GM23248 (cell line): ENCODE results near the gene PHLPP1. TPM values are rescaled to one million over a fixed set of nuclear protein-coding genes. Genes with fewer than 3 reads are reported as not detected.

Experiments
- DNase-seq: peaks from one replicate; pipeline ENCODE4 v3.0.0-alpha.2; 2015
- H2AFZ ChIP-seq: fragments of 200-600 bp; sonication (generic); 2 replicates; pipeline ENCODE4 v1.6.1; 2016; ENCODE audit warnings: antibody characterized with exemption
- H3F3A ChIP-seq: fragments of 200-600 bp; sonication (generic); 2 replicates; pipeline ENCODE4 v1.6.1; 2016; ENCODE audit warnings: mild to moderate bottlenecking, antibody characterized with exemption, mixed run types; ENCODE audit not compliant: insufficient read depth
- H3K27ac ChIP-seq: fragments of 200-600 bp; sonication (generic); 2 replicates; pipeline ENCODE4 v1.5.1; 2016; ENCODE audit warnings: mild to moderate bottlenecking
- H3K27me3 ChIP-seq: fragments of 200-600 bp; sonication (generic); replicated peaks from 2 replicates; pipeline ENCODE4 v1.6.1; 2016; ENCODE audit warnings: mild to moderate bottlenecking; ENCODE audit not compliant: insufficient read depth
- H3K36me3 ChIP-seq: fragments of 200-600 bp; sonication (generic); 2 replicates; pipeline ENCODE4 v1.6.1; 2016; ENCODE audit warnings: low read depth, mild to moderate bottlenecking
- H3K4me1 ChIP-seq: fragments of 200-600 bp; sonication (generic); 2 replicates; pipeline ENCODE4 v1.6.1; 2016; ENCODE audit warnings: mild to moderate bottlenecking; ENCODE audit not compliant: insufficient read depth
- H3K4me2 ChIP-seq: fragments of 200-600 bp; sonication (generic); one replicate; pipeline ENCODE4 v1.6.1; 2016; ENCODE audit warnings: mild to moderate bottlenecking; ENCODE audit not compliant: unreplicated experiment
- H3K4me3 ChIP-seq: fragments of 200-600 bp; sonication (generic); 2 replicates; pipeline ENCODE4 v1.5.1; 2016; ENCODE audit warnings: mild to moderate bottlenecking
- H3K79me2 ChIP-seq: fragments of 200-600 bp; sonication (generic); 2 replicates; pipeline ENCODE4 v1.6.1; 2016; ENCODE audit warnings: mild to moderate bottlenecking; ENCODE audit not compliant: insufficient read depth
- H3K9ac ChIP-seq: fragments of 200-600 bp; sonication (generic); 2 replicates; pipeline ENCODE4 v1.6.1; 2016; ENCODE audit warnings: mild to moderate bottlenecking
- H3K9me2 ChIP-seq: fragments of 200-600 bp; sonication (generic); 2 replicates; pipeline ENCODE4 v1.6.1; 2016; ENCODE audit warnings: mixed run types, mild to moderate bottlenecking, moderate library complexity; ENCODE audit not compliant: insufficient read depth
- H3K9me3 ChIP-seq: fragments of 200-600 bp; sonication (generic); one replicate; pipeline ENCODE4 v1.6.1; 2017; ENCODE audit warnings: low read depth
- H4K20me1 ChIP-seq: fragments of 200-600 bp; sonication (generic); 2 replicates; pipeline ENCODE4 v1.6.0; 2016; ENCODE audit not compliant: insufficient read depth
- EZH2 ChIP-seq: fragments of 200-600 bp; sonication (generic); IDR thresholded peaks from 2 replicates; pipeline ENCODE4 v1.6.1; 2018; ENCODE audit warnings: antibody characterized with exemption, mild to moderate bottlenecking; ENCODE audit not compliant: insufficient read depth, poor library complexity, severe bottlenecking
- EZH2phosphoT487 ChIP-seq: fragments of 200-600 bp; sonication (generic); IDR thresholded peaks from 2 replicates; pipeline ENCODE4 v1.6.1; 2018; ENCODE audit warnings: antibody characterized with exemption, moderate library complexity, mild to moderate bottlenecking, low read depth; ENCODE audit not compliant: insufficient read depth
- WGBS, 2 experiments: methylation state at CpG; one replicate each; pipeline ENCODE4 v1.1.6; 2015 to 2017; ENCODE audit warnings: low lambda C conversion rate in 2 of 2, low coverage in 1 of 2; ENCODE audit errors: missing lambda C conversion rate in 2 of 2; 5-methylcytosine and 5-hydroxymethylcytosine counted together
- in situ Hi-C: fragments of 300-500 bp; cut with MboI; formaldehyde crosslinking; loops from 2 replicates; pipeline ENCODE4 v1.15.0; 2020
- polyA plus RNA-seq: library from polyadenylated mRNA; unstranded; fragments of >200 nt; fragmentation: Nextera tagmentation; extraction: Ambion mirVana; gene quantifications from 2 replicates; pipeline ENCODE4 v1.2.1, GENCODE V29; 2016
- total RNA-seq: library from RNA; depleted of rRNA; stranded (reverse); fragments of >200 nt; shearing (Covaris generic); gene quantifications from 2 replicates; pipeline ENCODE4 v1.2.3, GENCODE V29; 2014

PHLPP1 gene
- total and polyA plus RNA-seq, 2 experiments from 2014 or later, result 1.1 to 6.8 TPM

GRCh38 chr18:62996566-62996965 is 281.2 kb downstream of the PHLPP1 start:
- 66 to 69% methylated on average over 9 of the region's 9 CpGs for WGBS, 2 experiments

GRCh38 chr18:62997076-62997475 is 281.7 kb downstream of the PHLPP1 start:
- peak; percentile 5 for DNase-seq
- Histone ChIP-seq H3K4me1 (0 out of 2 replicates have a peak, but pooled peaks cover 7% of the 10 kb centered on the region), H3F3A (no peaks in the 10 kb centered on the region), H3K27me3 (peaks cover 11% of the 10 kb centered on the region; the same call in 1 of the 2 replicates), H3K79me2 (no peaks in the 10 kb centered on the region), H3K27ac (no peak overlapping the region), H3K9me2 (no peaks in the 10 kb centered on the region), H3K9ac (no peak overlapping the region), H2AFZ (no peak overlapping the region), H3K9me3 (no peaks in the 10 kb centered on the region), H3K4me2 (no peak overlapping the region), H3K36me3 (no peaks in the 10 kb centered on the region), H4K20me1 (no peaks in the 10 kb centered on the region), H3K4me3 (no peak overlapping the region)
- TF ChIP-seq EZH2phosphoT487 (no peak), EZH2 (no peak)
- WGBS, 2 experiments, result 29 to 33% methylated on average over 4 of the region's 4 CpGs
- in situ Hi-C loops, result no loop called here

More at GRCh38 chr18:62996566-62996965, 281.2 kb downstream of the PHLPP1 start:
- DNase-seq, result no peak
- no peak overlapping the region for H3K27ac ChIP-seq
- peaks cover 11% of the 10 kb centered on the region; the same call in 1 of the 2 replicates for H3K27me3 ChIP-seq
- no peaks in the 10 kb centered on the region for H3K9me2 ChIP-seq
- H3K79me2 ChIP-seq, result no peaks in the 10 kb centered on the region
- TF ChIP-seq EZH2phosphoT487, result no peak
- TF ChIP-seq EZH2, result no peak
- H3K9ac ChIP-seq, result no peak overlapping the region
- no peak overlapping the region for H3K4me3 ChIP-seq
- in situ Hi-C loops, result no loop called here
- 0 out of 2 replicates have a peak, but pooled peaks cover 7% of the 10 kb centered on the region for H3K4me1 ChIP-seq
- H2AFZ ChIP-seq, result no peak overlapping the region
- H3F3A ChIP-seq, result no peaks in the 10 kb centered on the region
- H3K4me2 ChIP-seq, result no peak overlapping the region
- H4K20me1 ChIP-seq, result no peaks in the 10 kb centered on the region
- H3K9me3 ChIP-seq, result no peaks in the 10 kb centered on the region
- no peaks in the 10 kb centered on the region for H3K36me3 ChIP-seq

GRCh38 chr18:62998443-62998842 is 283.1 kb downstream of the PHLPP1 start:
- no peaks in the 10 kb centered on the region for H3K36me3 ChIP-seq
- TF ChIP-seq EZH2phosphoT487 (no peak), EZH2 (no peak)
- H3K27ac ChIP-seq, result no peak overlapping the region
- 83 to 89% methylated on average over 7 of the region's 7 CpGs for WGBS, 2 experiments
- DNase-seq, result no peak
- no peak overlapping the region for H2AFZ ChIP-seq
- peaks cover 11% of the 10 kb centered on the region; the same call in 1 of the 2 replicates for H3K27me3 ChIP-seq
- in situ Hi-C loops, result no loop called here
- no peak overlapping the region for H3K9ac ChIP-seq
- no peak overlapping the region for H3K4me2 ChIP-seq
- 0 out of 2 replicates have a peak, but pooled peaks cover 7% of the 10 kb centered on the region for H3K4me1 ChIP-seq
- H3K9me2 ChIP-seq, result no peaks in the 10 kb centered on the region
- H4K20me1 ChIP-seq, result no peaks in the 10 kb centered on the region
- H3K79me2 ChIP-seq, result no peaks in the 10 kb centered on the region
- no peaks in the 10 kb centered on the region for H3F3A ChIP-seq
- no peak overlapping the region for H3K4me3 ChIP-seq
- H3K9me3 ChIP-seq, result no peaks in the 10 kb centered on the region

- in situ Hi-C loops, result no loop called here
- no peak overlapping the region for H3K27ac ChIP-seq
- no peak overlapping the region for H3K4me2 ChIP-seq
- no peaks in the 10 kb centered on the region for H3K9me3 ChIP-seq
- no peaks in the 10 kb centered on the region for H3K36me3 ChIP-seq
- H4K20me1 ChIP-seq, result no peaks in the 10 kb centered on the region
- H3K27me3 ChIP-seq, result peaks cover 11% of the 10 kb centered on the region; the same call in 1 of the 2 replicates
- 0 out of 2 replicates have a peak, but pooled peaks cover 7% of the 10 kb centered on the region for H3K4me1 ChIP-seq
- no peaks in the 10 kb centered on the region for H3K9me2 ChIP-seq
- TF ChIP-seq EZH2, result no peak
- TF ChIP-seq EZH2phosphoT487, result no peak
- no peak overlapping the region for H3K9ac ChIP-seq
- H3K4me3 ChIP-seq, result no peak overlapping the region
- 0 out of 2 replicates have a peak overlapping the region, but pooled peaks have one; percentile 11 for H2AFZ ChIP-seq
- no peaks in the 10 kb centered on the region for H3F3A ChIP-seq
- peak; percentile 81 for DNase-seq
- H3K79me2 ChIP-seq, result no peaks in the 10 kb centered on the region
- WGBS, 2 experiments, result 1% methylated on average over 7 of the region's 7 CpGs
These were observed 284.1 kb downstream of the PHLPP1 start for GRCh38 chr18:62999392-62999791.

GRCh38 chr18:62999921-63000320 is 284.6 kb downstream of the PHLPP1 start:
- no peak overlapping the region for H2AFZ ChIP-seq
- H3K27ac ChIP-seq, result no peak overlapping the region
- no peak overlapping the region for H3K9ac ChIP-seq
- H3K9me2 ChIP-seq, result no peaks in the 10 kb centered on the region
- H3K4me3 ChIP-seq, result no peak overlapping the region
- H3K79me2 ChIP-seq, result no peaks in the 10 kb centered on the region
- in situ Hi-C loops, result loop anchor here (25.0 kb wide), 1 partner anchor 837 kb away; no protein-coding TSS in a partner anchor
- WGBS, 2 experiments, result 89% methylated on average over 6 of the region's 6 CpGs
- no peaks in the 10 kb centered on the region for H3K36me3 ChIP-seq
- H3K9me3 ChIP-seq, result no peaks in the 10 kb centered on the region
- H4K20me1 ChIP-seq, result no peaks in the 10 kb centered on the region
- peak; percentile 7 for DNase-seq
- H3K4me1 ChIP-seq, result 0 out of 2 replicates have a peak, but pooled peaks cover 7% of the 10 kb centered on the region
- no peak for TF ChIP-seq EZH2
- H3K4me2 ChIP-seq, result no peak overlapping the region
- peaks cover 5% of the 10 kb centered on the region; the same call in 1 of the 2 replicates for H3K27me3 ChIP-seq
- H3F3A ChIP-seq, result no peaks in the 10 kb centered on the region
